Measurements from ENCODE around the gene BRPF1.

The BRPF1 gene

GRCh38 chr3:9731206-9732079, at the start of gene BRPF1:
Gene BRPF1 (plus strand): TSS chr3:9731735. CDS start chr3:9734141, 2,406 bp downstream.
- DNase-seq (ENCODE audit: low spot score), result peak; percentile 99

- no peak for DNase-seq (ENCODE audit: low spot score)
Observed at GRCh38 chr3:9682096-9682495, 49.4 kb upstream of the BRPF1 start.

- no peak for DNase-seq (ENCODE audit: low spot score)
Observed at GRCh38 chr3:9683426-9683825, 48.1 kb upstream of the BRPF1 start.

- no peak for DNase-seq (ENCODE audit: low spot score)
Observed at GRCh38 chr3:9685216-9686049, 46.1 kb upstream of the BRPF1 start.

GRCh38 chr3:9686050-9686550, 45.4 kb upstream of the BRPF1 start:
- no peak for DNase-seq (ENCODE audit: low spot score)

- DNase-seq (ENCODE audit: low spot score), result no peak
Observed at GRCh38 chr3:9686703-9687102, 44.8 kb upstream of the BRPF1 start.

- DNase-seq (ENCODE audit: low spot score), result no peak
Observed at GRCh38 chr3:9687514-9687913, 44.0 kb upstream of the BRPF1 start.

- DNase-seq (ENCODE audit: low spot score), result no peak
Observed at GRCh38 chr3:9688961-9689360, 42.6 kb upstream of the BRPF1 start.

- no peak for DNase-seq (ENCODE audit: low spot score)
Observed at GRCh38 chr3:9689757-9690156, 41.8 kb upstream of the BRPF1 start.

GRCh38 chr3:9690451-9691450, 40.8 kb upstream of the BRPF1 start:
- DNase-seq (ENCODE audit: low spot score), result no peak

- no peak for DNase-seq (ENCODE audit: low spot score)
Observed at GRCh38 chr3:9691636-9692035, 39.9 kb upstream of the BRPF1 start.

GRCh38 chr3:9692416-9692815, 39.1 kb upstream of the BRPF1 start:
- no peak for DNase-seq (ENCODE audit: low spot score)

GRCh38 chr3:9695345-9695744, 36.2 kb upstream of the BRPF1 start:
- DNase-seq (ENCODE audit: low spot score), result no peak

- no peak for DNase-seq (ENCODE audit: low spot score)
Observed at GRCh38 chr3:9695746-9696145, 35.8 kb upstream of the BRPF1 start.

GRCh38 chr3:9696480-9697220, 34.9 kb upstream of the BRPF1 start:
- no peak for DNase-seq (ENCODE audit: low spot score)

- DNase-seq (ENCODE audit: low spot score), result no peak
Observed at GRCh38 chr3:9697892-9698291, 33.6 kb upstream of the BRPF1 start.

GRCh38 chr3:9698293-9698692, 33.2 kb upstream of the BRPF1 start:
- no peak for DNase-seq (ENCODE audit: low spot score)

- DNase-seq (ENCODE audit: low spot score), result no peak
Observed at GRCh38 chr3:9700536-9700935, 31.0 kb upstream of the BRPF1 start.

- DNase-seq (ENCODE audit: low spot score), result no peak
Observed at GRCh38 chr3:9701006-9701405, 30.5 kb upstream of the BRPF1 start.

- no peak for DNase-seq (ENCODE audit: low spot score)
Observed at GRCh38 chr3:9701711-9702110, 29.8 kb upstream of the BRPF1 start.

GRCh38 chr3:9703240-9703639, 28.3 kb upstream of the BRPF1 start:
- no peak for DNase-seq (ENCODE audit: low spot score)

Data from hematopoietic multipotent progenitor cell treated with erythropoietin and hydrocortisone succinate and interleukin-3 and kit ligand, for 15 days (in vitro differentiated cells).